ENCODE data around the gene TARBP1. TPM values are rescaled to one million over a fixed set of nuclear protein-coding genes. Genes with fewer than 3 reads are reported as not detected.

Gene TARBP1
- total and polyA plus RNA-seq, 4 donors, result 11.2 to 48.7 (median 29.9) TPM

- H3K4me1 ChIP-seq (ENCODE audit: control insufficient read depth in 5 of 5, insufficient read depth in 5 of 5, low read length in 5 of 5), result no peaks in the 10 kb centered on the region
- no peak overlapping the region for H3K27ac ChIP-seq (ENCODE audit: low read depth in 1 of 2, low read length in 1 of 2)
- no peak overlapping the region for H3K4me3 ChIP-seq
- 66 to 80% methylated on average over 3 of the region's 3 CpGs for WGBS, 2 donors
- no peak overlapping the region for H3K9ac ChIP-seq (ENCODE audit: insufficient read depth in 1 of 2, low read length in 2 of 2)
- TF ChIP-seq, protein P1, sequence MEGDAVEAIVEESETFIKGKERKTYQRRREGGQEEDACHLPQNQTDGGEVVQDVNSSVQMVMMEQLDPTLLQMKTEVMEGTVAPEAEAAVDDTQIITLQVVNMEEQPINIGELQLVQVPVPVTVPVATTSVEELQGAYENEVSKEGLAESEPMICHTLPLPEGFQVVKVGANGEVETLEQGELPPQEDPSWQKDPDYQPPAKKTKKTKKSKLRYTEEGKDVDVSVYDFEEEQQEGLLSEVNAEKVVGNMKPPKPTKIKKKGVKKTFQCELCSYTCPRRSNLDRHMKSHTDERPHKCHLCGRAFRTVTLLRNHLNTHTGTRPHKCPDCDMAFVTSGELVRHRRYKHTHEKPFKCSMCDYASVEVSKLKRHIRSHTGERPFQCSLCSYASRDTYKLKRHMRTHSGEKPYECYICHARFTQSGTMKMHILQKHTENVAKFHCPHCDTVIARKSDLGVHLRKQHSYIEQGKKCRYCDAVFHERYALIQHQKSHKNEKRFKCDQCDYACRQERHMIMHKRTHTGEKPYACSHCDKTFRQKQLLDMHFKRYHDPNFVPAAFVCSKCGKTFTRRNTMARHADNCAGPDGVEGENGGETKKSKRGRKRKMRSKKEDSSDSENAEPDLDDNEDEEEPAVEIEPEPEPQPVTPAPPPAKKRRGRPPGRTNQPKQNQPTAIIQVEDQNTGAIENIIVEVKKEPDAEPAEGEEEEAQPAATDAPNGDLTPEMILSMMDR (IDR thresholded peaks at IDR 0.05; ENCODE audit: control extremely low read depth, extremely low read depth), result no peak
- ATAC-seq (ENCODE audit: insufficient read depth, low FRiP score) (no peak), DNase-seq (no peak)
- peaks cover 0 to 2% (median 0%) of the 10 kb centered on the region in 4 donors for H3K9me3 ChIP-seq (ENCODE audit: control insufficient read depth in 4 of 4, insufficient read depth in 3 of 4, low read length in 3 of 4)
- H3K36me3 ChIP-seq (ENCODE audit: control insufficient read depth in 4 of 4, insufficient read depth in 4 of 4, low read length in 4 of 4), result no peaks in the 10 kb centered on the region
- H3K27me3 ChIP-seq (ENCODE audit: control insufficient read depth in 3 of 3, insufficient read depth in 3 of 3, low read length in 2 of 3), result peaks cover 0 to 2% (median 0%) of the 10 kb centered on the region in 3 donors
Observed at GRCh38 chr1:234355782-234356510, 123.0 kb downstream of the TARBP1 start.

- Histone ChIP-seq H3K27ac (ENCODE audit: low read depth in 1 of 2, low read length in 1 of 2) (no peak overlapping the region), H3K36me3 (ENCODE audit: control insufficient read depth in 4 of 4, insufficient read depth in 4 of 4, low read length in 4 of 4) (no peaks in the 10 kb centered on the region), H3K9ac (ENCODE audit: insufficient read depth in 1 of 2, low read length in 2 of 2) (no peak overlapping the region), H3K4me1 (ENCODE audit: control insufficient read depth in 5 of 5, insufficient read depth in 5 of 5, low read length in 5 of 5) (no peaks in the 10 kb centered on the region), H3K4me3 (no peak overlapping the region), H3K27me3 (ENCODE audit: control insufficient read depth in 3 of 3, insufficient read depth in 3 of 3, low read length in 2 of 3) (no peaks in the 10 kb centered on the region), H3K9me3 (ENCODE audit: control insufficient read depth in 4 of 4, insufficient read depth in 3 of 4, low read length in 3 of 4) (peaks cover 0 to 2% (median 0%) of the 10 kb centered on the region in 4 donors)
- TF ChIP-seq, protein P1 (IDR thresholded peaks at IDR 0.05; ENCODE audit: control extremely low read depth, extremely low read depth), result no peak
- no peak for ATAC-seq (ENCODE audit: insufficient read depth, low FRiP score)
- whole genome bisulfite sequencing, 2 donors, result 45 to 65% methylated on average over 4 of the region's 4 CpGs
- DNase-seq, result no peak
Observed at GRCh38 chr1:234348964-234349363, 130.0 kb downstream of the TARBP1 start.

DNA sequence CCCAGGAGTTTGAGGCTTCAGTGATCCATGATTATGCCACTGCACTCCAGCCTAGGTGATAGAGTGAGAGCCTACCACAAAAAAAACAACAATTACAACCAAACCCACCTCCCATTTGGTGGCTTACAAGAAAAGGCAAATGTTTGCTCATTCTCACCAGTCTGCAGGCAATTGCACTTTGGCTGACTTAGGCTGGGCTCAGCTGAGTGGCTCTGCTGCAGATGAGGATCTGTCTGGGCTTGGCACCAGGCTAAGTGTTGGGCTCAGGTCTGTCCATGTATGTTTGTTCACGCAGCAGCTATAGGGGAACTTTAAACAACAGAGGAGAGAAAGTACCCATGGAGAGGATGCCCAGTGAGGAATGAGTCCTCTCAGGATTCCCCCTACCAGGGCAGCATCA is 133.7 kb downstream of the TARBP1 start:
- Histone ChIP-seq H3K36me3 (ENCODE audit: control insufficient read depth in 4 of 4, insufficient read depth in 4 of 4, low read length in 4 of 4) (no peaks in the 10 kb centered on the region), H3K9ac (ENCODE audit: insufficient read depth in 1 of 2, low read length in 2 of 2) (no peak overlapping the region)
- ATAC-seq (ENCODE audit: insufficient read depth, low FRiP score), result no peak

More for the DNA sequence above, 133.7 kb downstream of the TARBP1 start:
- Histone ChIP-seq H3K27me3 (ENCODE audit: control insufficient read depth in 3 of 3, insufficient read depth in 3 of 3, low read length in 2 of 3) (no peaks in the 10 kb centered on the region), H3K4me1 (ENCODE audit: control insufficient read depth in 5 of 5, insufficient read depth in 5 of 5, low read length in 5 of 5) (no peaks in the 10 kb centered on the region), H3K9me3 (ENCODE audit: control insufficient read depth in 4 of 4, insufficient read depth in 3 of 4, low read length in 3 of 4) (peaks cover 0 to 6% (median 1%) of the 10 kb centered on the region in 4 donors), H3K4me3 (no peak overlapping the region), H3K27ac (ENCODE audit: low read depth in 1 of 2, low read length in 1 of 2) (no peak overlapping the region)
- 87 to 95% methylated on average over 1 of the region's 1 CpG for WGBS, 2 donors
- TF ChIP-seq, protein P1 (IDR thresholded peaks at IDR 0.05; ENCODE audit: control extremely low read depth, extremely low read depth), result no peak
- DNase-seq, result no peak
